Effector memory CD8-positive, alpha-beta T cell (primary cell): ENCODE data around the gene LIMK1.

Experiments used
- ATAC-seq: fragments of 150-1000 bp; cut with Tn5 transposase; replicated peaks from 2 replicates; pipeline ENCODE4 v1.10.0; 2021; ENCODE audit warnings: mild to moderate bottlenecking, moderate library complexity
- DNase-seq, 3 experiments: peaks; one replicate each; pipeline ENCODE4 v3.0.0; 2021
- H3K27ac Mint-ChIP-seq, 2 donors: one replicate each; pipeline ENCODE4 v1.8.0; 2022; ENCODE audit warnings: mild to moderate bottlenecking in 2 of 2, mixed read lengths in 2 of 2, moderate library complexity in 2 of 2
- H3K27me3 Mint-ChIP-seq, 2 donors: one replicate each; pipeline ENCODE4 v1.8.0; 2022; ENCODE audit warnings: mixed read lengths in 2 of 2
- H3K36me3 Mint-ChIP-seq: one replicate; pipeline ENCODE4 v1.8.0; 2022; ENCODE audit warnings: mild to moderate bottlenecking, moderate library complexity, mixed read lengths; ENCODE audit not compliant: insufficient read depth
- H3K4me1 Mint-ChIP-seq, 2 donors: one replicate each; pipeline ENCODE4 v1.8.0; 2022; ENCODE audit warnings: low read depth in 2 of 2, mixed read lengths in 2 of 2
- H3K4me3 Mint-ChIP-seq, 2 donors: one replicate each; pipeline ENCODE4 v1.8.0; 2022; ENCODE audit warnings: mild to moderate bottlenecking in 2 of 2, mixed read lengths in 2 of 2, moderate library complexity in 2 of 2
- H3K9me3 Mint-ChIP-seq, 2 donors: one replicate each; pipeline ENCODE4 v1.8.0; 2022; ENCODE audit warnings: mixed read lengths in 2 of 2

LIMK1 gene

DNA sequence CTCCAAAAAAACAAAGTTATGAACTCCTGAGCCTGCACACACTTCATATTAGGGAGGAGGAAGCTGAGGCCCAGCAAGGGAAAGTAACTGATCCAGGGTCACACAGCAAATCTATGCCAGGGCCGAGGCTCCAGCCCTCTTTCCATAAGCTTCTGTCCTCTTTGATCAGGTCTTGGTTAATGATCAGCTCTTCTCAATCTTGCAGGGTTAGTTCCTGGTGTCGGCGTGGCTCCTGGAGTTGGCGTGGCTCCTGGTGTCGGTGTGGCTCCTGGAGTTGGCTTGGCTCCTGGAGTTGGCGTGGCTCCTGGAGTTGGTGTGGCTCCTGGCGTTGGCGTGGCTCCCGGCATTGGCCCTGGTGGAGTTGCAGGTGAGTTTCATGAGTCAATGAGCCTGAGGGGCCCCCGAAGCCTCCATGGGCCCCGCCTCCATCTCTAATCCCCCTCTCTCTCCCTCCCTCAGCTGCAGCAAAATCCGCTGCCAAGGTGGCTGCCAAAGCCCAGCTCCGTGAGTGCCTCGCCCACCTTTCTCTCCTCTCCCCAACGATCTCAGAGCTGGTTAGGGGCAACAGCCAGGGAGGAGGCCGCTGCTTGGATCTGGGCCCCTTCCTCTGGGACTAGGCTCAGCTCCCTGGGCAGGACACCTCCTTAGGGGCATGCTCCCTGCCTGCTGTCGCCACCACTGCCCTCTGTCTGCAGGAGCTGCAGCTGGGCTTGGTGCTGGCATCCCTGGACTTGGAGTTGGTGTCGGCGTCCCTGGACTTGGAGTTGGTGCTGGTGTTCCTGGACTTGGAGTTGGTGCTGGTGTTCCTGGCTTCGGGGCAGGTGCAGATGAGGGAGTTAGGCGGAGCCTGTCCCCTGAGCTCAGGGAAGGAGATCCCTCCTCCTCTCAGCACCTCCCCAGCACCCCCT lies 23.7 kb upstream of the LIMK1 start:
- H3K27me3 Mint-ChIP-seq, result peaks cover 9 to 16% of the 10 kb centered on the region in 2 donors
- DNase-seq, result no peak
- H3K27ac Mint-ChIP-seq, result peak overlapping the region; percentile 100
- no peaks in the 10 kb centered on the region for H3K9me3 Mint-ChIP-seq
- peaks cover 8 to 10% of the 10 kb centered on the region in 2 donors for H3K4me1 Mint-ChIP-seq
- peaks cover 10% of the 10 kb centered on the region for H3K36me3 Mint-ChIP-seq
- H3K4me3 Mint-ChIP-seq, result no peak overlapping the region
- ATAC-seq, result no peak

- H3K27ac Mint-ChIP-seq, result peak overlapping the region; percentile 100
- peaks cover 7% of the 10 kb centered on the region for H3K36me3 Mint-ChIP-seq
- ATAC-seq, result peak; percentile 100
- peaks cover 9 to 16% of the 10 kb centered on the region in 2 donors for H3K27me3 Mint-ChIP-seq
- peak; percentile 80 to 83 (median 83) for DNase-seq
- H3K4me1 Mint-ChIP-seq, result peaks cover 8 to 10% of the 10 kb centered on the region in 2 donors
- peak overlapping the region; percentile 81 to 86 for H3K4me3 Mint-ChIP-seq
- H3K9me3 Mint-ChIP-seq, result no peaks in the 10 kb centered on the region
Observed at GRCh38 chr7:74061840-74062539, 21.6 kb upstream of the LIMK1 start.

GRCh38 chr7:74063223-74063641 lies 20.4 kb upstream of the LIMK1 start:
- DNase-seq (no peak), ATAC-seq (no peak)
- Mint-ChIP-seq H3K36me3 (peaks cover 7% of the 10 kb centered on the region), H3K27ac (peak overlapping the region; percentile 70 to 100), H3K27me3 (peaks cover 4 to 8% of the 10 kb centered on the region in 2 donors), H3K4me1 (peaks cover 6 to 8% of the 10 kb centered on the region in 2 donors), H3K4me3 (peak overlapping the region in 1 of 2 donors; percentile 81), H3K9me3 (no peaks in the 10 kb centered on the region)

DNA sequence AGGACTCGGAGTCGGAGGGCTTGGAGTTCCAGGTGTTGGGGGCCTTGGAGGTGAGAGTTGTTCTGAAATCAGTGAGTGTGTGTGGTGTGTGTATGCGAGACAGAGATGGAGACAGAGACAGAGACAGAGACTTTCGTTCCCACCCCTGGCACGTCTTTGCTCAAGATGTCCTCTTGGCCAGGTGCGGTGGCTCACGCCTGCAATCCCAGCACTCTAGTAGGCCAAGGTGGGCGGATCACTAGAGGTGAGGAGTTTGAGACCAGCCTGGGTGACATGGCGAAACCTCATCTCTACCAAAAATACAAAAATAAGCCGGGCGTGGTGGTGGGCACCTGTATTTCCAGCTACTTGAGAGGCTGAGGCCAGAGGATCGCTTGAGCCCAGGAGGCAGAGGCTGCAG lies 20.0 kb upstream of the LIMK1 start:
- H3K4me1 Mint-ChIP-seq, result peaks cover 6 to 8% of the 10 kb centered on the region in 2 donors

DNA sequence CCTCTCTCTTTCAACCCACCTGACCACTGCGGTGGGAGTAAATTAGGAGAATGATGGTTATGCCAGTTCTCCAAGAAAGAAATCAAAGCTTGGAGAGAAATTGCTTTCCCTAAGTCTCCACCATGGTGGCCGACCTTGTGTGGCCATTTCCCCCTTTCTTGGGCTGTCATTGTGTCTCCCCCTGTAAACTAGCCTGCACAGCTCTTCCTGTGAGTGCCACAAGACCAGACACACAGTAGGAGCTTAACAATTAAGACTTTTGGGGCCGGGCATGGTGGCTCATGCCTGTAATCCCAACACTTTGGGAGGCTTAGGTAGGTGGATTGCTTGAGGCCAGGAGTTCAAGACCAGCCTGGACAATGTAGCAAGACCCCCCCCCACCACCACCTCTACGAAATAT lies 18.9 kb upstream of the LIMK1 start:
- Mint-ChIP-seq H3K4me1 (peaks cover 6 to 8% of the 10 kb centered on the region in 2 donors), H3K9me3 (no peaks in the 10 kb centered on the region), H3K27me3 (no peaks in the 10 kb centered on the region), H3K36me3 (peaks cover 7% of the 10 kb centered on the region), H3K4me3 (no peak overlapping the region), H3K27ac (peak overlapping the region; percentile 72 to 100)
- DNase-seq (no peak), ATAC-seq (no peak)

More for the DNA sequence above, 20.0 kb upstream of the LIMK1 start:
- no peaks in the 10 kb centered on the region for H3K9me3 Mint-ChIP-seq
- no peak overlapping the region for H3K4me3 Mint-ChIP-seq
- H3K27ac Mint-ChIP-seq, result peak overlapping the region; percentile 70 to 100
- DNase-seq, result no peak
- H3K36me3 Mint-ChIP-seq, result peaks cover 7% of the 10 kb centered on the region
- ATAC-seq, result no peak
- H3K27me3 Mint-ChIP-seq, result peaks cover 0 to 4% of the 10 kb centered on the region in 2 donors

DNA sequence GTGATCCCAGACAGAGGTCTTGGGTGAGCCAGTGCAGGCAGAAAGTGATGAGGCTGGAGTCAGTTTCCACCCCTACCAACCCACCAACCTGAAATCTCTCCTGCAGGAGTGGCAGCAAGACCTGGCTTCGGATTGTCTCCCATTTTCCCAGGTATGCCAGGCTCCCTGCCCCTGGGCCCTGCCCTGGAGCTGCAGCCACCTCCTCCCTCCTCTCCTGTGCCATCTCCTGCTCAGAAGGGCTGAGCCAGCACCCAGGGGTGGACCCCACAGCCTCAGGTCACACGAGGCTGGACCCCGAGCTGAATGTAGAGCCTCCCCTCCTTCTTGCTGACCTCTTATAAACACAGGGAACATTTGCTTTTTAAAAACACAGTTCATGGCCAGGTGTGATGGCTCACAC lies 17.0 kb upstream of the LIMK1 start:
- Mint-ChIP-seq H3K36me3 (peaks cover 7% of the 10 kb centered on the region), H3K27me3 (no peaks in the 10 kb centered on the region), H3K9me3 (no peaks in the 10 kb centered on the region), H3K4me1 (peaks cover 6 to 7% of the 10 kb centered on the region in 2 donors), H3K4me3 (no peak overlapping the region), H3K27ac (no peak overlapping the region)
- no peak for DNase-seq
- ATAC-seq, result no peak

DNA sequence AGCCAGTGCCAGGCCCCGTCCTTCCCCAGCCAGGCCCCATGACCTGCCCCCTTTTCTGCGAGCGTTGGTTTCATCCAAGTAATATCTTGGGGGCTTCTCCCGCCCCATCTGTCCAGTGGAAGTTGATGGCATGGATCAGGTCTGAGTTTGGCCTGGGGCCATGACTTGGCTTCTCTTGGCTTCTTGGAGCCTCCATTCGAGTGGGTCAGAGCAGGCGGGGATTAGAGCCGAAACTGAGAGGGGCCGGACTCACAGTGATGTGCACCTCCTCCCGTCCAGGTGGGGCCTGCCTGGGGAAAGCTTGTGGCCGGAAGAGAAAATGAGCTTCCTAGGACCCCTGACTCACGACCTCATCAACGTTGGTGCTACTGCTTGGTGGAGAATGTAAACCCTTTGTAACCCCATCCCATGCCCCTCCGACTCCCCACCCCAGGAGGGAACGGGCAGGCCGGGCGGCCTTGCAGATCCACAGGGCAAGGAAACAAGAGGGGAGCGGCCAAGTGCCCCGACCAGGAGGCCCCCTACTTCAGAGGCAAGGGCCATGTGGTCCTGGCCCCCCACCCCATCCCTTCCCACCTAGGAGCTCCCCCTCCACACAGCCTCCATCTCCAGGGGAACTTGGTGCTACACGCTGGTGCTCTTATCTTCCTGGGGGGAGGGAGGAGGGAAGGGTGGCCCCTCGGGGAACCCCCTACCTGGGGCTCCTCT lies 15.1 kb upstream of the LIMK1 start:
- H3K4me3 Mint-ChIP-seq, result no peak overlapping the region
- no peaks in the 10 kb centered on the region for H3K36me3 Mint-ChIP-seq
- H3K27me3 Mint-ChIP-seq, result no peaks in the 10 kb centered on the region
- no peaks in the 10 kb centered on the region for H3K4me1 Mint-ChIP-seq
- ATAC-seq (no peak), DNase-seq (no peak)
- H3K9me3 Mint-ChIP-seq, result no peaks in the 10 kb centered on the region
- no peak overlapping the region for H3K27ac Mint-ChIP-seq

GRCh38 chr7:74069086-74069541 lies 14.5 kb upstream of the LIMK1 start:
- Mint-ChIP-seq H3K4me3 (no peak overlapping the region), H3K27me3 (no peaks in the 10 kb centered on the region), H3K9me3 (no peaks in the 10 kb centered on the region), H3K36me3 (no peaks in the 10 kb centered on the region), H3K4me1 (no peaks in the 10 kb centered on the region), H3K27ac (no peak overlapping the region)
- ATAC-seq (no peak), DNase-seq (no peak)

GRCh38 chr7:74069790-74070618 lies 13.6 kb upstream of the LIMK1 start:
- DNase-seq, result no peak
- no peak for ATAC-seq
- no peak overlapping the region for H3K27ac Mint-ChIP-seq
- no peaks in the 10 kb centered on the region for H3K9me3 Mint-ChIP-seq
- H3K36me3 Mint-ChIP-seq, result no peaks in the 10 kb centered on the region
- H3K4me3 Mint-ChIP-seq, result no peak overlapping the region
- H3K4me1 Mint-ChIP-seq, result no peaks in the 10 kb centered on the region
- no peaks in the 10 kb centered on the region for H3K27me3 Mint-ChIP-seq

GRCh38 chr7:74070619-74070921 lies 13.0 kb upstream of the LIMK1 start:
- no peak for DNase-seq
- Mint-ChIP-seq H3K4me3 (no peak overlapping the region), H3K4me1 (no peaks in the 10 kb centered on the region), H3K9me3 (no peaks in the 10 kb centered on the region), H3K36me3 (no peaks in the 10 kb centered on the region), H3K27me3 (no peaks in the 10 kb centered on the region), H3K27ac (no peak overlapping the region)
- ATAC-seq, result no peak

- no peak overlapping the region for H3K27ac Mint-ChIP-seq
- H3K36me3 Mint-ChIP-seq, result no peaks in the 10 kb centered on the region
- H3K9me3 Mint-ChIP-seq, result no peaks in the 10 kb centered on the region
- no peak overlapping the region for H3K4me3 Mint-ChIP-seq
- DNase-seq (no peak), ATAC-seq (no peak)
- no peaks in the 10 kb centered on the region for H3K27me3 Mint-ChIP-seq
- no peaks in the 10 kb centered on the region for H3K4me1 Mint-ChIP-seq
Observed at GRCh38 chr7:74071121-74071520, 12.5 kb upstream of the LIMK1 start.

DNA sequence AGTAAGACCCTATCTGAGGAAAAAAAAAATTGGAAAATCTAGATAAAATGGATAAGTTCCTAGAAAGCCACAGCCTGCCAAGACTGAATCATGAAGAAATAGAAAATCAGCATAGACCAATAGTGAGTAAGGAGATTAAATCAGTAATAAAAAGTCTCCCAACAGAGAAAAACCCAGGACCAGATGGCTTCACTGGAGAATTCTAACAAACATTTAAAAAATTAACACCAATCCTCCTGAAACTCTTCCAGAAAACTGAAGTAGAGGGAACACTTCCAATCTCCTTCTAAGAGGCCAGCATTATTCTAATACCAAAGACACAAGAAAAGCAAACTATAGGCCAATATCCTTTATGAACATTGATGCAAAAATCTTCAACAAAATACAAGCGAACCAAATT lies 8.8 kb upstream of the LIMK1 start:
- DNase-seq (no peak), ATAC-seq (no peak)
- Mint-ChIP-seq H3K4me1 (no peaks in the 10 kb centered on the region), H3K36me3 (no peaks in the 10 kb centered on the region), H3K9me3 (no peaks in the 10 kb centered on the region), H3K27ac (no peak overlapping the region), H3K4me3 (no peak overlapping the region), H3K27me3 (no peaks in the 10 kb centered on the region)

- ATAC-seq (no peak), DNase-seq (no peak)
- Mint-ChIP-seq H3K27me3 (no peaks in the 10 kb centered on the region), H3K4me3 (no peak overlapping the region), H3K9me3 (no peaks in the 10 kb centered on the region), H3K27ac (no peak overlapping the region), H3K4me1 (peaks cover 0 to 1% of the 10 kb centered on the region in 2 donors), H3K36me3 (no peaks in the 10 kb centered on the region)
Observed at GRCh38 chr7:74078461-74078860, 5.1 kb upstream of the LIMK1 start.
